OCI-LY7 (cell line): ENCODE data around the gene SGO2.

Experiments used
- EZH2phosphoT487 ChIP-seq: fragments of 200-600 bp; sonication (generic); IDR thresholded peaks from 2 replicates; pipeline ENCODE4 v1.6.1; 2018; ENCODE audit warnings: low read depth, borderline replicate concordance, mild to moderate bottlenecking, mixed run types, antibody characterized with exemption, low read length, moderate library complexity, mixed read lengths
- TF ChIP-seq, protein P1 (sequence below): fragments of 200-600 bp; sonication (generic); conservative IDR thresholded peaks from 2 replicates; pipeline ENCODE4 v1.5.1; 2014; ENCODE audit warnings: mild to moderate bottlenecking, antibody characterized with exemption, low read length, moderate library complexity, mixed read lengths

DNA sequence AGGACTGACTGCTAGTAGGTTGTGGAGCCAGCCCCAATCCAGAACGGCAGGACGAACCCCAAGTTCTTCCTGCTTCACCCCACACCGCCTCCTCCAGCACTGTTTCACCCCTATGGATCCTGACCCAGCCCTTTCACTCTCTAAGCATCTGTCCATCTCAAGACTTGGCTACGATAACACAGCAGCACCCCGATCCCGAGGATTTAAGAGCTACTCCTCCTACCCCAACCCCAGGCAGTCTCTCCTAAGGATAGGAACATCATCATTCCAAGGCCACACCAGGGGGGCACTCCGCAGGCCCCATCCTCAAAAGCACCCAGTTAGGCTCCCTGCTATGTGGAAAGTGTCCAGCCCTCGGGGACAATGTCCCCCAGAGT lies 16.8 kb upstream of the SGO2 start:
- TF ChIP-seq, protein P1, sequence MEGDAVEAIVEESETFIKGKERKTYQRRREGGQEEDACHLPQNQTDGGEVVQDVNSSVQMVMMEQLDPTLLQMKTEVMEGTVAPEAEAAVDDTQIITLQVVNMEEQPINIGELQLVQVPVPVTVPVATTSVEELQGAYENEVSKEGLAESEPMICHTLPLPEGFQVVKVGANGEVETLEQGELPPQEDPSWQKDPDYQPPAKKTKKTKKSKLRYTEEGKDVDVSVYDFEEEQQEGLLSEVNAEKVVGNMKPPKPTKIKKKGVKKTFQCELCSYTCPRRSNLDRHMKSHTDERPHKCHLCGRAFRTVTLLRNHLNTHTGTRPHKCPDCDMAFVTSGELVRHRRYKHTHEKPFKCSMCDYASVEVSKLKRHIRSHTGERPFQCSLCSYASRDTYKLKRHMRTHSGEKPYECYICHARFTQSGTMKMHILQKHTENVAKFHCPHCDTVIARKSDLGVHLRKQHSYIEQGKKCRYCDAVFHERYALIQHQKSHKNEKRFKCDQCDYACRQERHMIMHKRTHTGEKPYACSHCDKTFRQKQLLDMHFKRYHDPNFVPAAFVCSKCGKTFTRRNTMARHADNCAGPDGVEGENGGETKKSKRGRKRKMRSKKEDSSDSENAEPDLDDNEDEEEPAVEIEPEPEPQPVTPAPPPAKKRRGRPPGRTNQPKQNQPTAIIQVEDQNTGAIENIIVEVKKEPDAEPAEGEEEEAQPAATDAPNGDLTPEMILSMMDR = no peak
- TF ChIP-seq EZH2phosphoT487 = no peak
